Measurements from ENCODE around the gene DCXR.

Gene DCXR

DNA sequence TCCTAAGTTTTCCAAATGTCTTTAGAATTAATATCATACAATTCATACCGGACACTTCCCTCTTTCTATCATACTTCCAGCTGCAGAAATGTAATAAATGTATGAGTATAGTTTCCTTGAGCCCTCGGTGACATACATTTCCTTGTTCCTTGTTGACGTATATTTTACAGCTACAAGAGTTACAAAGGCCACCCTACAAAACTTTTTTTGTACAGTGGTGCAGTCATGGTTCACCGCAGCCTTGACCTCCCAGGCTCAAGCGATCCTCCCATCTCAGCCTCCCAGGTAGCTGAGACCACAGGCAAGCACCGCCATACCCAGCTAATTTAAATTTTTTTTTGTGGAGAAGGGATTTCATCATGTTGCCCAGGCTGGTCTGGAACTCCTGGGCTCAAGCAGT lies 35.3 kb upstream of the DCXR start:
- DNase-seq, result no peak

DNA sequence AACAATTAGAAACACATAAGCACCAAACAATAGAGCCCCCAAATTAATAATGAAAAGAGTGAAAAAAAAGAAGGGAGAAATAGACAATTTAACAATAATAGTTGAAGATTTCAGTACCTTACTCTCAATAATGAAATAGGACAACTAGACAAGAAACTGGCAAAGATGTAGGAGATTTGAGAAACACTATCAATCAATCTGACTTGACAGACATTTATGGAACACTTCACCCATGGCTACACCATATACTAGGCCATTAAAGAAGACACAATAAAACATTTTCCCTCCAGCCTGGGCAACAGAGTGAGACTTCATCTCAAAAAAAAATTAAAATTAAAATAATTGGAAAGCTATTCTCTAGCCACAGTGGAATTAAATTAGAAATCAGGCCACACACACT lies 33.1 kb upstream of the DCXR start:
- DNase-seq, result no peak

DNA sequence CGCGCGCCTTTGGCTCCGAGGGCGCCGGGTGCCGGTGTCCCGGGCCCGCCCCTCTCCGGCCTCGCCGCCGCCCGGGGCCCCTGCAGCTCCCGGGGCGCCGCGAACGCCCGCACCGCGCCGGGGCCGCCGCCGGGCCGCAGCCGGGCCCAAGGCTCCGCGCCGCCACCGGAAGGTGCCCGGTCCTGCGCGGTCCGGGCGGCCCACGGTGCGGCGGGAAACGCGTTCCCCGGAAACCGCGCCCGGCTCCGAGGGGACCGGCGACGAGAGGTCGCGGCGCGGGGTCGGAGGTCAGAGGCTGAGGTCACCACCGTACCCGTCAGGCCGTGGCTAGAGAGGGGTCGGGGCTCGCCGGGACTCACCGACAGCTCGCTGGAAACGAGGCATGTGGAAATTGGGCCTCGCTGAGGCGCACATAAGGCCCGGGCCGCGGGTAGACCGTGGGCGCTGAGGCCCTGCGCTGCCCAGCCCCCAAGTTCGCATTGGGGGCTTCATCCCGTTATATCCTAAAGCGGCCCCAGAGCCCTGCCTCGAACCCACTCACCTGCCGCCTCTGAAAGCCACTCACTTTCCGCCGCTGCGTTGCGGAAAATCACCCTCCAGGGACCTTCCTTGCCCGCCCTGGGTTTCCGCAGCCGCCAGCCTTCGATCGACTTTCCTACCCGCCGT lies 28.3 kb upstream of the DCXR start, which contains the start of gene DUS1L:
Gene DUS1L, minus strand, starts transcription at position 167 of the 666 bp plus-strand sequence. CDS start 745 bp downstream, outside the sequence.
- DNase-seq, result peak; percentile 84

DNA sequence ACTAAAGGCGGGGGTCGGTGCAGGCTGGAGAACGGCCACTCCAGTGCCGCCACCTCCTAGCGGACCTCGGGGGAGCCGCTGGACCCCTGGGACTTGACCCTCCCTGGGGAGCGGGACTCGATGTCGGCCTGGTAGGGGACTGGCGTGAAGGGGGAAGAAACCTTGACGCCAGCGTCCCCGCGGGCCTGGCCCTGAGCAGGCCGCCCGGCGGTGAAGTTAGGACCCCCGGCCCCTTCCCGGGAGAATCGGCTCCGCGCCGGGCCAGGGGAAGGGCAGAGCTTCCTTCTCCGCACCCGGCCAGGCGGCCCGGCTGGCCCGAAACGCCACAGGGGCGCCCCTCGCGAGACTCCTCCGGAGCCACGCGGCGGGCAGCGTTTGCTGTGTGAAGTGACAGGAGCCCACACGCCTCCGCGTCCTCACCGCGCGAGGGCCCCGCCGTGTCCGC lies 27.7 kb upstream of the DCXR start:
- DNase-seq, result peak; percentile 29

DNA sequence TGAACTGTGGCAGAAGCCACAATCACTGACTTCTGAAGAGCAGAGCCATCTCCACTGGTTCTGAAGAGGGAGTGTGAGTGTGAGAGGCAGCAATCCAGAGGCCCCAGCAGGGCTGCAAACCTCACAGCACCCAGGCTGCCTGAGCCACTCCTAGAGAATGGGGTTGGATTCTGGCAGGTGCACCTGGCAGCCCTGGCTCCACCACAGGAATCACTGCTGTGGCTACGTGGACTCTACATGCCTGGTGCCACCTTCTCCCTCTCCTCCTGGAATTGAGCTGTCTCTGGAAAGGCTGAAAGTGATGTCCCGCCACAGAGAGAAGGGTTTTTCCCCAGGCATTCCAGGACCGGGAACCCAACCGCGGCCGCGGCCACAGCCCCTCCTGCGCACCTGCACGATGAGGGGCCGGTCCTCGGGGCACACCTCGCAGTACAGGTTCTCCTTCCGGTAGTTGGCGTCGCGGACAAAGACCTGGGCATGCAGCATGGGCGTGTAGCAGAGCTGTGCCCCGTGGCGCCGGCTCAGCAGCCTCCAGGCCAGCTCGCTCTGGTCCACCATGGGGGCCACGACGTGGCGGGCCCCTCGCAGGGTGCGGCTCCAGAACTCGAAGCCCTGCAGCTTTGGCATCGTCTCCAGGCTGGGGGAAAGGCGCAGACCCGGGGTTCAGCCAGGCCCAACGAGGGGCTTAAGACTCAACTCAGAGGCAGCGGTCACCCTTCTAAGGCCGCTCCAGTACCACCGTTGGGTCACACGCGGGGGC lies 27.1 kb upstream of the DCXR start:
- no peak for DNase-seq

DNA sequence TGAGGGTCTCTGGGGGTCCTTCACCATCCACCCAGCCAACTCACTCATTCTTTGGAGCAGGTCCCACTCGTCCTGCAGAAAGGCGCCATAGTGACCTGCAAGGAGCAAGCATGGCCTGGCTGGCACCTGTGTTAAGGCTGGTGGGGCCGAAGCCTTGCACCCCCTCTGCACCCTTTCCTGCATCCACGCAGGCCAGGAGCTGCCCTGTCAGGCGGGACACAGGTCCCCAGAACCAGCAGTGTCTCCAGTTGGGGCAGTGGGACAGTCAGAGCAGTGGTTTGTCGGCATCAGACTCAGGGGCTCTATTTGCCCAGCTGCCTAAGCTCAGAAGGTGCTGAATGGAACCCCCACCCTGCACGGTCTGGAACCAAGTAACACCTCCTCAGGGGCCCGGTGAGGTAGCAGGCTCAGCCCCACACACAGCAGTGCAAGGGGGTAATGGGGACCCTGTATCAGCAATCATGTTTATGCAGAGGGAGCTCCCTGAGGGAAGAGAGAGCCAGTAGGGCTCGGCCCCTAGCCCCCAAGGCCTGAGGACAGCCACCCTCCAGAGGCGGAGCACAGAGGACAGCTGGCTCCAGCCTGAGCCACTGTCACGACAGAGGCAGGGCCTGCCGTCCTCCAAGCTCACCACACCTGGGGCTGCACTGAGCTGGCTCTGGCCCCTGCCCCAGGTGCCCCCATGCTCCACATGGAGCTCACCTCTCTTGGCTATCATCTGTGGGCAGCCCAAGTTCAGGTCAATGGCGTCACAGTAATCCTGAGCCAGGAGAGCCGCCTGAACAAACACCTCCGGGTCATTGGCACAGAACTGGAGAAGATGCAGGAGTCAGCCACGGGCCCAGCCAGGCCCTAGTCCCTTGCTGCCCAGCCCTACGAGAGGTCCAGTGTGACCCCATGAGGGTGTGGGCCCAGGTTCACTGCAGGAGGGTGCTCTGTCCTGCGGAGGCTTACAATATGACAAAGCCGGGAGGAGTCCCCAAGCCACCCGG lies 26.2 kb upstream of the DCXR start:
- no peak for DNase-seq

DNA sequence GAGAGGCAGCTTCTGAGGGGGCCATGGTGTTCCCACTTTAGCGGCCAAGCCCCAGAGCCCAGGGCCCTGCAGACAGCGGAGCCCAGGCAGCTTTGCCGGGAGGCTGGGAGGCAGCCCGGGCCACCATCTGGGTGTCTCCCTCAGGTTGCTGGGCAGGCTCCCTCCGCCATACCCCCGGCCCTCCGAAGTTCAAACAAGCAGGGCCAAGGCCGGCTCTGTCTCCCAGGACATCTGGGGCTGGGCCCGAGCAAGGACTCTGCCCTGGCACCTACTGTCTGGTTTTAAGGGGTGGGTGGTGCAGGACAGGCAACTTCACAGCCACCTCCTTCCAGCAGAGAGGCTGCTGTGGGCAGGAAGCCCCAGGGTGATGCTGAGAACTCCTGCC lies 25.5 kb upstream of the DCXR start:
- no peak for DNase-seq

DNA sequence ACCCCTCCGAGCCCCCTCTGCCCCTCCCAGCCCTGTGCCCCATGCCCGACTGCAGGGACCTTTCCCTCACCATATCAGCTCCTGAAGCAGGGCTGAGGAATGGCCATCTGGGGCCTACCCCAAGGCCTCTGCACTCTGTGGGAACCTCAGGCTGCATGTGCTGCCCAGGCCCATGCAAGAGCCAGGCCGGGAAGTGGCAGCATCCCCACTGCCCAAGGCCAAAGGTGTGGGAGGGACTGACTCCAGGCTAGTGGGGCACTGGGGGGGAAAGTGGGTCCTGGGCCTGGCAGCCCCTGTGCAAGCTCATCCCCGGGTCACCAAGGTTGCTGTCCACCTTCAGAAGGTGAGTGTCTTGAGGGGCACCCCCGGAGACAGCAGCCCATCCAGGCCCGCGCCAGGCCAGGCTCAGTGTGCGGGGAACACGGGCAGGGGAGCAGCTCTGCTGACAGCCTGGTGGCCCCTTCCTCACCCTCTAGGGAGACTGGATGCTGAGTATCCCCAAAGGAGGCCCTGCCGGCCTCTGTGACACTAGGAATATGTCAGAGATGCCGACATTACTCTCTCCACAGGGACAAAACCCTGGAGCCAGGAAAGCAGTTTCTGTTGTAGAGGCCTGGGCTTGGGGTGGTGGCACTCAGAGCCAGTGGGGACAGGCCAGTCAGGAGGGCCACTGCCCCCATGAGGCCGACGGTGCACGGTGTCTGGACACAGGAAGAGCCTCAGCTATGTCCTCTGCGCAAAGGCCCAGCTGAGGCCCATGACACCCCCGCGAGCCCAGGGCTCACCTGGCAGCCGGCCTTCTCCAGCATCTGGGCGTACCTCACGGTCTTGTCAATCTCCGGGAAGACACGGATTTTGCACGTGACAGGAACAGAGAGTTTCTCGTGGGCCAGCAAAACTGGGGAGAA lies 24.8 kb upstream of the DCXR start:
- no peak for DNase-seq

DNA sequence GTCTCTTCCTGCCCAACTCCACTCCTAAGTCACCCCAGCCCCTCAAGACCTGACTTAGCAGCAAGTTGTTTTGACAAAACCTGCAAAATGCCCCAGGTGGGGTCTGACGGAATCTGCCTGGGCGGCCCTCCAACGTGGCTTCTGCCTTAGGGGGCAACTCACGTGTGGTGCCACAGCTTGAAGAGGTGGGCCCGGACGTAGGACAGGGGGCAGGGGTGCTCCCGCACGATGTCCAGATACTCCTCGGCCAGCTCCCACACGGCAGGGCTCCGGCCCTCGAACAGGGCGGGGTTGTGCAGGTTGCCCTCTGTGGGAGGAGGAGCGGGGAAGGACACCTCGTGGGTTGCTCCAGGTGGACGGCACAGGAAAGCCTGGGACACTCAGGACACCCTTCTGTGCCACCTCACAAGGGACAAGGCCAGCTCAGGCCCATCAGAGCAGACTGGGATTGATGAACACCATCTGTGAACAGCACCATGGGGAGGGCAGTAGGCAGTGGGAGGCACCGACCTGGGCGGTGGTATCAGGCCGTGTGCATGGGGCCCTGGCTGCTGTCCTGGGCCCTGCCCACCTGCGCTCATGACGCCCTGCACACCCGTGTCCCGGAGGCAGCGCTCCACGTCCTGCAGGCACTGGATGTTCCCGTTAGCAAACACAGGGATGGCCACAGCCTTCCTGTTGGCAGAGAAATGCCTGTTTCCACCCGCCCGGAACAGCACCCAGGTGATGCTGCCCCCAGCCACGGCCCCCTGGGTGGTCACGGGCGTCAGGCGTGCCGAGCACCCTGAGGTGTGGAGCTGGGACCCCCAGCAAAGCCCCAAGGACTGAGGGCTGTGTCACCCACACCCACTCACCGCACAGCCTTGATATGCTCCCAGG lies 23.8 kb upstream of the DCXR start:
- DNase-seq, result no peak

DNA sequence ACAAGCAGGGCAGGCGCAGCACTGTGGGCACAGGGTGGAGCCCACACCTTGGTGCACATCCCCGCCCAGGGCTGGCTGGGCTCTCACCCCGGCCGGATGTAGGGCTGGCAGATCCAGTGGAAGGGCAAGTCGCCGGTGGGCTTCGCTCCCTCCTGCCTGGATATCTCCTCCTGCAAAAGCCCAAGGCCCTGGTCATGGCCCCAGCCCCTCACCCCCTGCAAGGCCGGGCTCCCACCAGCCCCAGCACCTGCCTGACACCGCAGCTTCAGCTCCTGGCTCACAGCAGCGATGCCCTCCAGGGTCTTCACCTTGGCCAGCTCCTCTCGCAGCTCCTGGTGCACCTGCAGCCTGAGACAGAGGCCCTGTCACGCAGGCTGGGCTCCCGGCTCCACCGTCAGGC lies 23.1 kb upstream of the DCXR start:
- DNase-seq, result no peak

DNA sequence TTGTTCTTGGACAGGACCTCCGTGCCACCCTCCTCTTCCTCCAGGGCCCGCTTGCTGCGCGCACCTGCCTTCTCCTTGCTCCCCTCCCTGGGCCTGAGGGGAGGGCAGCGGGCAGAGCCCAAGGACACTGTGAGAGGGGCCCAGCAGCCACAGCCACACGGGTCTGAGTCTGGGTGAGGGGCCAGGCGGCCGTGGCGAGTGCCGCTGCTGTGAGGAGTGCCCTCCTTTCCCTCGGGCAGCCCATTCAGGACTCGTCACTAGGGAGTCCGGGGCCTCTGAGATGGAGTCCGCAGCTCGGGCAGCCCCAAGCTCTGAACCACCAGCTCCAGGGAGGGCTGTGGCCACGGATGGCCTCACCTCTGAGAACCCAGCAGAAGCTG lies 22.5 kb upstream of the DCXR start:
- no peak for DNase-seq

DNA sequence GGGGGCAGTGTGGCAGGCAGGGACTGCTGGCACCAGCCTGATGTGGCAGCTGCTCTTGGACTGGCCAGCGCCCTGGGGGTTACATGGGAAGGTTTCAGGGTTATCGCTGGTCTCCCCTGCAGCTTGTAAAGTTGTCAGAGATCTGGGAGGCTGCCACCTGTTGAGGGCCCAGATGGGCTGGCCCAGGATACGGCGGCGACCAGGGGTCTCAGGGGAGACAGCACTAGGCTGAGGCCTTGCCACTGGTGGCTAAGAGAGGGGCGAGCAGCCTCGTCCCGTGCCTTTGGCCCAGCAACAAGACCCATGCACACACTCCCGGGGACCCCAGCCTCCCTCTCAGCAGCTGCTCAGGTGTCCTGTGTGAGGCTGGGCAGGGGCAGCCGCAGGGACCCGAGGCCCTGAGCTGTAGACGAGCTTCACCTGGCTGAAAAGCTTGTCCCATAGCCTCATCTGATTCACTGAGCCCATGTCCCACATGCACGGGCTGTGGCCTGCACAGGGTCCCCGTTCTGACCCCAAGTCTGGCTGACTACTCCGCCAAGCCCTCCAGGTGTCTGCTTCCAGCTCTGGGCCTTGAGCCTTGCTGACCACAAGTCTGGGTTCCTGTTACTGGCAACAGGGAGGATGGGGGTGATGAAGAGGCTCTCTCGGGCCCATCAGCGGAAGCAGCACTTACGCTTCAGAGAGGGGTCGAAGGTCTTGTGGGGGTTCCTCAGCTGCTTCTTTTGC lies 21.9 kb upstream of the DCXR start:
- no peak for DNase-seq

DNA sequence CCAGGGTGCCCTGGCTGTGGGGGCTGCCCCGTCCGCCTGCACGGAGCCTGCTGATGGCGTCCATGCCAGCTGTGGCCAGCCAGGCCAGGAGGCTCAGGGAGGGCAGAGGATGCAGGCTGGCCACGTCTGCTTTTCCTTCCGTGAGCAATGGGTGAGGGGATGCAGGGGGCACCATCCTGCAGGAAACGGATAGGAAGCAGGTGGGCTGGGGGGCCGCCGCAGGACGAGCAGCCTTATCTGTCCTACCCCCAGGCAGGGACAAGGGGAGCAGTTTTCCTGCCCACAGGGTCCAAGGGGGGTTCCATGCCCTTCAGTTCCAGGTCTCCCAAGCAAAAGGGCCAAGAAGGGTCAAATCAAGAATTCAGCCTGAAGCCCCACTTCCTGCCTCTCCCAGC lies 21.4 kb upstream of the DCXR start:
- no peak for DNase-seq

DNA sequence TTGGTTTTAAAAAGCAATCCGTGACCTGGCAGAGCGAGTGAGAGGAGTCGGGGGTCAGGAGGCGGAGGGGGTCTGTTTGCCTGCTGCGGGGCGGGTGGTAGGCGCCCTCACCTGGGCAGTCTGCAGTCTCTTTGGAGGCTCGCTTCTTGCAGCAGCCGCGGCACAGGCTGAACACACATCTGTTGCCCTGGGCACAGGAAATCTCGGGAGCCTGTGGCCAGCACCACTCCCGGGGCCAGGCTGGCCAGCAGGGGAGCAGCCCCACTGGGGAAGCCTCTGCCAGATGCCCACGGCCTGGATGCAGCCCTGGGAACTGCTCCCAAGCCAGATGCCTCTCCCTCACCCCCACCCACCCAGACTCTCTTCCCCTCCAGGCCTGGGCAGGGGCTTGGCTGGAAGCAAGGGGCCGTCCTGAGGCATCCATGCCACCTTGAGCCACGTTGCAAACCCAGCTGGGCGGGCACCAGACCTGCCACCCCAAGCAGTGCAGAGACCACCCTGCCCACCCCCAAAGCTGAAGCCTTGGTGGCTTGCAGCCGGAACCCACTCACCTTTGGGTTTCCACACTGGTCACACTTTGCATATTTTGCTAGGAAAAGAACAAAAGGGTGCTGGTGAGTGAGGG lies 20.8 kb upstream of the DCXR start:
- no peak for DNase-seq

DNA sequence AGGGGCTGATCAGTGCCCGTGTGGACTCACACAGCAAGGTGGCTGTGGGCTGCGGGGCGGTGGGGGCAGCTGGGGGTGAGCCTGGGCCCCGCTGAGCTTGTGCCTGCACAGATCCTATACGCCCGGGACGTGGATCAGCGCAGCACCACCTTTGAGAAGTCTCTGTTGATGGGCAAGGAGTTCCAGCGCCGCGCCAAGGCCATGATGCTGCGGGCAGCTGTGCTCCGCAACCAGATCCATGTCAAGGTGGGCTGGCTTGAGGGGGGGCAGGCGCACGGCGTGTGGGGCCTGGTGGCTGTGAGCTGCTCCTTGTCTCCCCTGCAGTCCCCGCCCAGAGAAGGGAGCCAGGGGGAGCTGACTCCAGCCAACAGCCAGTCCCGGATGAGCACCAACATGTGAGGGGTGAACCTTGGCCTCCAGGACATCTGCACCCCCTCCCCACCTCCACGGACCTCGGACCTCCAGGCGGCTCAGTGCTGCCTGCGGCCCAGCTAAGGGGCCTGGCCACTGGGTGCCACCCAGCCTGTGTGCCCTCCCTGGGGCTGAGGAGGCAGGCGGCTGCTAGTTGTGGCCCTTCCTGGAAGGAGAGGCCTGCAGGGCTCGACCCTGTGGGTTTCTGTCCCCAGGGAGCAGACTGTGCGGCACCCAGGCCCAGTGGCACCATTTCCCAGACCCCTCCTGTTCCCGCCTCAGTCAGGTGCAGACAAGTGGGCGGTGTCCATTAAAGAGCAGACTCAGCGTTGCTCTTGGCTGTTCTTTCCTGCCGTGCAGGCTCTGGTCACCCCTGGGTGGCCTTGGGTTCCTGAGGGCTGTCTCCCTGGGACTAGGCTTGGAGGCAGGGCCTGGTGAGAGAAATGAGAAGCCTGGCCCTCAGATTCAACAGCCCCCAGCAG lies 19.5 kb upstream of the DCXR start:
- no peak for DNase-seq

DNA sequence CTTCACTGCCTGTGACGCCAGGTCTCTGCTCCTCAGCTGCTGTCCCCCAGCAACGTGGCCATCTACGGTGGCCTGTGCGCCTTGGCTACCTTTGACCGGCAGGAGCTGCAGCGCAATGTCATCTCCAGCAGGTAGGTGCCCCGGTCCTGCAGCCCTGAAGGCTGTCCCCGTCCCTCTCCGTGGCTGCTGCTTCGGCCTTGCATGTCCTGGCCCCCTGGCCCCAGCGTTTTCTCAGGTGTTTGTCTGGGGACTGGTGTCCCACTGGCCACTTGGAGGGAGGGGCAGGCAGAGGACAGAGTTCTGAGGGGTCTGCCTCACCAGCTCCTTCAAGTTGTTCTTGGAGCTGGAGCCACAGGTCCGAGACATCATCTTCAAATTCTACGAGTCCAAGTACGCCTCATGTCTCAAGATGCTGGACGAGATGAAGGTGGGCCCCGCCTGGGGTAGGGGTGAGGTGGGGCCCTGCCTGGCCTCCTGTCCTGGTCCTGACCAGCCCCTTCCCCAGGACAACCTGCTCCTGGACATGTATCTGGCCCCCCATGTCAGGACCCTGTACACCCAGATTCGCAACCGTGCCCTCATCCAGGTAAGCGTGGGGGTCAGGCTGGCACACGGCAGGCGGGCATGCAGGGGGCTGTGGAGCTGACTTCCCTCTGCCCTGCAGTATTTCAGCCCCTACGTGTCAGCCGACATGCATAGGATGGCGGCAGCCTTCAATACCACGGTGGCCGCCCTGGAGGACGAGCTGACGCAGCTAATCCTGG lies 18.6 kb upstream of the DCXR start:
- no peak for DNase-seq

DNA sequence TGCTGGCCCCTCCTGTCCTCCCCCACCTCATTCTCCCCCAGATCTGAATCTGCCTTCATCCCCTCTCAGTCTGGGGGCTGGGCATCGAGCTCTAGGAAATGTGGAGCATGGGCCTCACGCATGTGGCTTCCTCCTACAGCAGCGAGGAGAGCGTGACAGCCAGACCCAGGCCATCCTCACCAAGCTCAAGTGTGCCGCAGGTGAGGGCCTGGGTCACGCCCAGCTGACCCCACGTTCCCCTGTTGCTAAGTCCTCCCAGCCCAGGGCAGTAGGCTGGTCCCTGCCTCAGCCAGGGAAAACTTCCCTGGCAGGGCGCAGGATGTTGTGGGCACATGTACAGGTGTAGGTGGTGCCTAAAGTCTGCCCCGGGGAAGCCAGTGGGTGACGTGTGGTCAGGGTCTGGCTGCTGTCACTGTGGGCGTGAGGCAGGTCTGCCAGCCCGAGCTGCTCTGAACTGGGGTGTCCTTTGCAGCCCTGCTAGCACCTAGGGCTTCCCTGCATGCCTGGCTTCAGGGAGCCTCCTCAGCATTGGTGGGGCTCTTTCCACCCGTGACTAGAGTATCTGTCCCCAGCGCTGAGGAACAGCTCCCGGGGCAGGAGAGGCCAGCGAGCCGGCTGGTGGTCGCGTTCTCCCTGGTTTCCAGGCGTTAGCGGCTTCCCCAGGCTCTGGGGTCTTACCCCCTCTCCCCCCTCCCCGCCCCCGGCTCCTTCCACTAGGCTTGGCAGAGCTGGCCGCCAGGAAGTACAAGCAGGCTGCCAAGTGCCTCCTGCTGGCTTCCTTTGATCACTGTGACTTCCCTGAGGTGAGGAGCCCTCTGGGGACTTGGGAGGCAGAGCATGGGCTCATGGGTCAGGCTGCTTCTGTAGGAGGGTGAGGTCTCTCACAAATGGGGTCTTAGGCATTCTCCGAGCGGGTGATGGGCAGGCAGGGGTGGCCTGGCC lies 17.8 kb upstream of the DCXR start:
- no peak for DNase-seq
